Anterior cingulate cortex (tissue), 58 donors: Measurements from ENCODE around the gene CHMP6.

ENCODE experiments used
- DNase-seq, 58 donors: peaks; one replicate each; lab custom pipeline; 2025; lab: John Stamatoyannopoulos, UW

Gene CHMP6

DNA sequence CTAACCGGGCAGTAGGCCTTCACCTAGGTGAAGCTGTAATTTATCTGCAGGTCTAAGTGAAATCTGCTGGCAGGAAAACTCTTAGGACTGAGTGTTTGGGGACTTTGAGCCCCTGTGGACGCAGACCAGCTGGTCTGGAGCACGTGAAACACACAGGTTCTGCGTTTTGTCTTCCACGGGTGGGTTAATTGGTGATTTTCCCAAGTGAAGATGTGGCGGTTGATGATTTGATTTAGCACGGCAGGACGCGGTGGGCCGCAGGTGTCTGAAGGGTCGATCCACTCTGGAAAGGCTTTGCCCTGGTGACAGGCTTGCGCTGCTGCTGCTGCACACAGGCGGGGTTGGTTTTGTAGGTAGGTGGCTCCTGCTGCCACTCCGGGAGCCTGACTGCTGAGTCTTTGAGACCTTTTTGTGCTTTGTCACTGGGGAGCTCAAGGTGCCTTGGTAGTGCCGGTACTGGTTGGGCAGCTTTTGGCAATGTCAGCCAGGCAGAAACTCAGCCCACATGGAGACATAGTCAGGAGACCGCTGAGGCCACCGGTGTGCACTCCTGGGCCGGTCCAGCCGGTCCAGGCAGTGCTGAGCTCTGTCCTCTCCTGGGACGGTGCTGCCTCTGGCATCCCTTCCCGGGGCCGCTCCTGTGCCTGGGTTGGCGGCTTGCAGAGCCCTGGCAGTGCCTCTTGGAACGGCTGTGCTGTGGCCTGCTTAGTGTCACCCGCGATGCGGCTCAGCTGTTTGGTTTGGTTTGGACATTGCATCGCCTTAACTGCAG lies 45.6 kb downstream of the CHMP6 start:
- peak in 6 of 58 donors; percentile 27 to 52 (median 35) for DNase-seq

DNA sequence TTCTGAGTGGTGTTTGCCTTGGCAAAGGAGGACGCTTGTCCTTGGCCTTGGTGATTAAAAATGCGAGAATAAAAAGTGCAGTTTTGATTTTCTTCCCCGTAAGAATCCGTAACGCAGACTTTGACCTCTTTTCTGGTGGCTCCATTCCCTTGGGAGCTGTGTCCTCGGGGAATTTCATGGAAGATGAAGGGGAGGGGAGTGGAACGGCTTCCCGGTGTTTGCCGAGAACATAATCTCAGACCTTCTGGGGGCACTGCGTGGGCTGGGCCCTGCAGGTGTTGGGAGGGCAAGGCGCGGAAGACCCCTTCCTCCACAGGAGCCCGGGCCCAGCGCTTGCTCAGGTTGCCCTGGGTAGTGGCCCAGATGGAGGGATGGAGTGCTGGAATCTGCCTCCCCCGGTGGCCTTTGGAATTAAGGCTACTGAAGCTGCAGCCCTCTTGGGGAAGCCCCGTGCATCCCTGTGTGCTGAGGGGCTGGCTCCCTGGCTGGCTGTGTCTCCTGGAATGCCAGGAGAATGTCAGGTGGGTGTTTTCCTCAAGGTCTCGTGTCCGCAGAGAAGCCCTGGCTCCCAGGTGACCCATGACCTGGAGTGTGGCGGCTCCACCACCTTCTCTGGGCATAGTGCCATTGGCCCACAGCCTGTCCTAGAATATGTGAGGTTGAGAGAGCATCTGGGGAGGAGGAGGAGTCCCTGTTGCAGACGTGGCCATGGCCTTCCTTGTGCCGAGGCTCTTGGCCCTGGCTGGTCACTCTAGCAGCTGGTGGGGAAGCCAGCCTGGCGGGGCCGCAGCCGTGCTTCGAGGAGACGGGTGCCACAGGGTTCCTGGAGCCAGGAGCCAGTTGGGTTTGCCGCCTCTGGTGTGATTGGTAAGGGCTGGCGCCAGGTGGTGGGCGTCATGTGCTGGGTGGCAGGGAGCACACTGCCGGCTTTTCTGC lies 46.4 kb downstream of the CHMP6 start:
- DNase-seq: peak in 9 of 58 donors; percentile 22 to 54 (median 41)

GRCh38 chr17:81039096-81039495 lies 47.5 kb downstream of the CHMP6 start:
- DNase-seq: no peak

DNA sequence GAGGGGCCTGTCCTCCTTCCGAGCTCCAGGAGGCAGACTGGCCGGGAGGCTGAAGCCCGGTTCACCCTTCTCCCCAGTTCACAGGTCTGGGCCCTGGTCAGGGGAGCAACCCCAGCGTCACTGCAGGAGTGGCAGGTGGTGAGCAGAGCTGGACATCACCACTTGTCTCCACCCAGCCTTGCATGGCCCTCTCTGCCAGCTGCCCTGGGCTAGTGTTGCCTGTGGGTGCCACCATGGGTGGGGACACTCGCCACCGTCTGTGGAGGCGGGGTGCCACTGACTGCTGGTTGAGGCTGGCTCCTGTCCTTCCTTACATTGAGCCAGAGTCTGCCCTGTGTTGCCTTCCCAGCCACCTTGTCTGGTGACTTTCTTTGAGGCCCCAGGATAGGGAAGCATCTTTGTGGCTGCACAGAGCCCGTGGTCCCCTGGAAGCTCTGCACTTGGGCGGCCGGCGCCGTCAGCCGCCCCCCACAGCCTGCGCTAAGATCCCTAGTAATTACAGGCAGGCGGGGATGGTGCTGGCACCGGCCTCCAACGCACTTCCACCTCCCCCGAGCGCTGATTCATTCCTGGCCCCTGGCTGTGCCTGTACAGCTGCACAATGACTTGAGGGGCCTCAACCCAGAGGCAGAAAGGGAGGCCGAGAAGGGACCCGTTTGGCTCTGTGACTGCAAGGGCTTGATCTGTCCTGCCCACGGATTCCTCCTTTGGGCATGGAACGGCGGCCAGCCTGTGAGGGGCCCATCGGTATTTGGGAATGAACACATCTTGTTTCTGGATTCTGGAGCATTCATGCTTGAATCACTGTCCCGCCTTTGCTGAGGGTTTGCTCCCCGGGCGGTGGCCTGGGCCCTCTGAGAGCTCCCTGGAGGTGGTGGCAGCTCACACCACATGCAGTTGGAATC lies 48.5 kb downstream of the CHMP6 start:
- DNase-seq: peak in 8 of 58 donors; percentile 29 to 46 (median 34)

- no peak for DNase-seq
Observed at GRCh38 chr17:81040791-81041337, 49.2 kb downstream of the CHMP6 start.

DNA sequence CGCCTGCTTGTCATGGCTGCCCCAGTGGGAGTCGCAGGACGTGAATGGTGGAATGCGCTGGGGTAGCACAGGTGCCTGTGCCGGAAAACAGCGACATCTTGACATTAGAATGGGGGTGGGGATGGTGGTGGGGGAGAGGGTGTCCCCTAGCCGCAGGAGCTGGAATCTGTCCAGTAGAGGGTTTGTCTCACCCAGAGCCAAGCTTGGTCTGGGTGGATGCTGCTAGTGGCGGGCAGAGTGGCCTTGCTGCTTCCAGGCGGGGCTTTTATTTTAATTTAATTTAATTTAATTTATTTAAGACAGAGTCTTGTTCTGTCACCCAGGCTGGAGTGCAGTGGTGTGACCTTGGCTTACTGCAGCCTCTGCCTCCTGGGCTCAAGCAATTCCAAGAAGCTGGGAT lies 51.0 kb downstream of the CHMP6 start:
- no peak for DNase-seq

DNA sequence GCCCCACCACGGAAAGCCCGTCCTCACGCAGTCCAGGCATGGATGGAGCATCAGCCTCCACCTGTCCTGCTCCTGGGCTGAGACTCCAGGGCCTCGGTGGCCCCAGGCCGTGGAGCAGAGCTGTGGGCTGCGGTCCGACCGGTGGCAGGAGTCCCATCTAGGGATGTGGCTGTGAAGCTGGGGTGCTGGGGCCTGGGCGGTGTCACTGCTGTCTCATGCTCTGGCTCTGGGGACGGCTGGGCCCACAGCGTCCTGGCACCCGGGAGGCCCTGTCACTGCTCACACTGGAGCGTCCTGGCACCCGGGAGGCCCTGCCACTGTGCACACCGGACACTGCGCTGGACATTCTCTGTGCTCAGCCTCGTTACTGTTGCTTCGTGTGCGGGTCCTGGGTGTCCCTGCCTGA lies 51.7 kb downstream of the CHMP6 start:
- no peak for DNase-seq

DNA sequence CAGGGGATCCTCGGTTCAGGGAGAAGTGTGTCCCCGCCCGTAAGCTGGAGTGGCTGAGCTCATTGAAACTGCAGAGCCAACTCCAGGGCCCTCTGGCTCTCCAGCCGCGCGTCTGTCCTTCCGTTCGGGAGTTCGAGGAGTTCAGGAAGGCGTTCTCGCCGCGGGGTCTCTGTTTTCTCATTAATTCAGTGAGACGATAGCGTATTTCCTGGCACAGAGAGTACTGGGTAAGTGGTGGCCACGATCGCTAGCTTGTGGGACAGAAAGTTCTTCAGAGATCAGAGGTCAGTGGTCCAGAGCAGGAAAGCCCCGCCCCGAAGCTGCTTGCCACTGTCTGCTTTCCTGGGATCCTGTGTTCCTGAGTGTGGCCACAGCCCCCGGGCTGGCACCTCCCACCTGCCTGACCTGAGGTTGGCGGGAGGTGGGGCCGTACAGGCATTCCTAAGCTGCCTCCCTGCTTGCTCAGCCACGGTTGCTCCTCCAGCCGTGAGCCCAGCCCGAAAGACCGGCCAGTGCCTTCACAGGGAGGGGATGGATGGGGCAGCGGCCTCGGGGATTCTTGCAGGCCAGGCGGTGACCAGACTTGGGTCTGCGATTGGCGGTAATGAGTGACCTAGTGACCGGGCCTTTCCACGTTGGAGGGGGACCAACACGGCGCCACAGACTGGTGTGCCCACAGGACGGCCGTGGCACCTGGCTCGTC lies 52.2 kb downstream of the CHMP6 start:
- no peak for DNase-seq

- DNase-seq: peak in 1 of 58 donors; percentile 18
Observed at GRCh38 chr17:81044428-81044763, 52.8 kb downstream of the CHMP6 start.

GRCh38 chr17:81044764-81045589 lies 53.3 kb downstream of the CHMP6 start:
- DNase-seq: peak in 27 of 58 donors; percentile 16 to 71 (median 45)

- no peak for DNase-seq
Observed at GRCh38 chr17:81045590-81046095, 54.0 kb downstream of the CHMP6 start.

DNA sequence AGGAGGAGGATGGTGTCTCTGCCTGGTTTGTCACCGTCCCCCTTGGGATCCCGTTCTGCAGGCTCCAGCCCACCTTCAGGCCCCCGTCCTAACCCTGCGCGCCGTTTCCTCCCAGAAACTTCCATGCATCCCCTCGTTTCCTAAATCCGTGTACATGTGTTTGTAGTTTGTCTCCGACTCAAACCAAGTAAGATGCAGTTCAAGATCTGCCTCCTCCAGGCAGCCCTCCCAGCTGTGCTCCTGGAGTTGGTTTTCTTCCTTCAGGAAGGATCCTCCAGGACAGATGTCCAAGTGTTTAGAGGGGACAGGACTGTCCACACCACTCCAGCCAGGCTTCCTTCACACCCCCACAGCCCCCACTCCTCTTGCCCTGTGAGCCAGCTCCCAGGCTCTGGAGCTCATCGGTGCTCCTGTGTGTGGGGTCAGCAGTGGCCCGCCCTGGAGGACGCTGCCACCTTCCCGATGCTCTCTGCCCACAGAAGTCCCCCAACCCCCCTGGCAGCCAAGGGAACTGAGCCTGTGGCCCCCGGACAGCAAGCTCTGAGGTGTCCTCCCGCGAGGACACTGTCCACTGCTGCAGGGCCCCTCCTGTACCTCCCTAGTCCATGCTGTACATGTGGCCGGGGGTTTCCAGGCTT lies 54.6 kb downstream of the CHMP6 start:
- DNase-seq: no peak

GRCh38 chr17:81046770-81047359 lies 55.2 kb downstream of the CHMP6 start:
- no peak for DNase-seq

DNA sequence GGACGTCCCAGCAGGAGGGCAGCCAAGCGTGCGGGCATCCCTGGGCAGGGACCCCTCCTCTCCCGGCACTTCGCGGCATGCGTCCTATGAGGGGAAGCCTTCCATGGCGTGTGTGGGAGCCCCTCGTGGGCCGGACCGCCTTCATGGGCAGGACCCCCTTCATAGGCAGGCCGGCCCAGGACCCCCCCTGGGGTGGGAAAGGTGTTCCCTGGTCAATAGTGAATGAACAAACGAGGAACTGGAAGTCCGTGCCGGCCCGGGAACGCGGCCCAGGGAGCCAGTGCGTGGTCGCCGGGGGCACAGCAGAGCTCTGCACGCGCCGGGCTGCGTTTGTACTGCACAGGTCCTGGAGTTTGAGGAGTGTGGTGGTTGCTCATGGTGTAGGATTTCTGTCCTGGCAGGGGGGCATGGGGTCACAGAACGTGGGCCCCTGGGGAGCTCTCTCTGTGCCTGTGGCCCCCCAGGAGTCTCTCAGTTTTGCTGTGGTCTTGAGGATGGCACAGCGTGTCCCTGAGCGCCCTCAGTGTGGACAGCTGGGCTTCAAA lies 57.3 kb downstream of the CHMP6 start:
- no peak for DNase-seq

DNA sequence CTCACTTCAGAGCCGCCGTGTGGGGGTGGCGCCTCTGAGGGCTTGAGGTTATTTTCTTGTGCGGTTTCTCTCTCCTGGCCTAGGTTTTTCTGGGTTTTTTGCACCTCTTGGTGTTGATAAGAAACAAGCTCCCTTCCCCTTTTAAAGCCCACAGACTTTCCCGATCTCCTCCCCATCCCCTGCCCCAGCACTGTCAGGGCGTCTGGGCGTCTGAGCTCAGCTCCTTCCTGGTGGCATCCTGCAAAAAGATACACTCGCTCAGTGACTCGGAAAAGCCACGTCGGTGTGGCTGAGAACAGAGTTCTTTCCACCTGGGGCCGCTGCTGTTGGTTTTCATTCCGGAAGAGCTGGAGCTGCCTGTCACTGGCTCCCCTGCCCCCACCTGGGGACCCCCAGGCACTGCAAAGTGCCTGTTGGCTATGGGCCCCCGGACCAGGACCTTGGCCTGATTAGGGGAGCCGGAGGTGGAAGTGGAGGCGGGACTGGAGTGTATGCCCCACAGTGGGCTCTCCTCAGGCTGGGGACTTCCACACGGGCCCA lies 57.8 kb downstream of the CHMP6 start:
- no peak for DNase-seq
